ENCODE data around the gene IQCF6.
A peak's percentile ranks its signal among the peaks of the same experiment; 100 is the strongest.
"Not testable (repeated sequence)": the region's sequence is repeated elsewhere in the genome, so short reads cannot be mapped to it uniquely, and the experiment has no call there.

Gene IQCF6

GRCh38 chr3:51748327-51748726 is 30.7 kb downstream of the IQCF6 start:
- DNase-seq (ENCODE audit: low read depth in 1 of 2, low spot score in 1 of 2): no peak
- TF ChIP-seq, protein P1, sequence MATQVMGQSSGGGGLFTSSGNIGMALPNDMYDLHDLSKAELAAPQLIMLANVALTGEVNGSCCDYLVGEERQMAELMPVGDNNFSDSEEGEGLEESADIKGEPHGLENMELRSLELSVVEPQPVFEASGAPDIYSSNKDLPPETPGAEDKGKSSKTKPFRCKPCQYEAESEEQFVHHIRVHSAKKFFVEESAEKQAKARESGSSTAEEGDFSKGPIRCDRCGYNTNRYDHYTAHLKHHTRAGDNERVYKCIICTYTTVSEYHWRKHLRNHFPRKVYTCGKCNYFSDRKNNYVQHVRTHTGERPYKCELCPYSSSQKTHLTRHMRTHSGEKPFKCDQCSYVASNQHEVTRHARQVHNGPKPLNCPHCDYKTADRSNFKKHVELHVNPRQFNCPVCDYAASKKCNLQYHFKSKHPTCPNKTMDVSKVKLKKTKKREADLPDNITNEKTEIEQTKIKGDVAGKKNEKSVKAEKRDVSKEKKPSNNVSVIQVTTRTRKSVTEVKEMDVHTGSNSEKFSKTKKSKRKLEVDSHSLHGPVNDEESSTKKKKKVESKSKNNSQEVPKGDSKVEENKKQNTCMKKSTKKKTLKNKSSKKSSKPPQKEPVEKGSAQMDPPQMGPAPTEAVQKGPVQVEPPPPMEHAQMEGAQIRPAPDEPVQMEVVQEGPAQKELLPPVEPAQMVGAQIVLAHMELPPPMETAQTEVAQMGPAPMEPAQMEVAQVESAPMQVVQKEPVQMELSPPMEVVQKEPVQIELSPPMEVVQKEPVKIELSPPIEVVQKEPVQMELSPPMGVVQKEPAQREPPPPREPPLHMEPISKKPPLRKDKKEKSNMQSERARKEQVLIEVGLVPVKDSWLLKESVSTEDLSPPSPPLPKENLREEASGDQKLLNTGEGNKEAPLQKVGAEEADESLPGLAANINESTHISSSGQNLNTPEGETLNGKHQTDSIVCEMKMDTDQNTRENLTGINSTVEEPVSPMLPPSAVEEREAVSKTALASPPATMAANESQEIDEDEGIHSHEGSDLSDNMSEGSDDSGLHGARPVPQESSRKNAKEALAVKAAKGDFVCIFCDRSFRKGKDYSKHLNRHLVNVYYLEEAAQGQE (IDR thresholded peaks at IDR 0.05; ENCODE audit: insufficient replicate concordance, low read depth): no peak
- TF ChIP-seq POLR2AphosphoS5 (IDR thresholded peaks at IDR 0.05; ENCODE audit: low read depth) (no peak), SPI1 (IDR thresholded peaks at IDR 0.05; ENCODE audit: borderline replicate concordance, low read depth) (no peak), GABPA (IDR thresholded peaks at IDR 0.05; ENCODE audit: low read depth) (no peak)
- TF ChIP-seq, protein P2, sequence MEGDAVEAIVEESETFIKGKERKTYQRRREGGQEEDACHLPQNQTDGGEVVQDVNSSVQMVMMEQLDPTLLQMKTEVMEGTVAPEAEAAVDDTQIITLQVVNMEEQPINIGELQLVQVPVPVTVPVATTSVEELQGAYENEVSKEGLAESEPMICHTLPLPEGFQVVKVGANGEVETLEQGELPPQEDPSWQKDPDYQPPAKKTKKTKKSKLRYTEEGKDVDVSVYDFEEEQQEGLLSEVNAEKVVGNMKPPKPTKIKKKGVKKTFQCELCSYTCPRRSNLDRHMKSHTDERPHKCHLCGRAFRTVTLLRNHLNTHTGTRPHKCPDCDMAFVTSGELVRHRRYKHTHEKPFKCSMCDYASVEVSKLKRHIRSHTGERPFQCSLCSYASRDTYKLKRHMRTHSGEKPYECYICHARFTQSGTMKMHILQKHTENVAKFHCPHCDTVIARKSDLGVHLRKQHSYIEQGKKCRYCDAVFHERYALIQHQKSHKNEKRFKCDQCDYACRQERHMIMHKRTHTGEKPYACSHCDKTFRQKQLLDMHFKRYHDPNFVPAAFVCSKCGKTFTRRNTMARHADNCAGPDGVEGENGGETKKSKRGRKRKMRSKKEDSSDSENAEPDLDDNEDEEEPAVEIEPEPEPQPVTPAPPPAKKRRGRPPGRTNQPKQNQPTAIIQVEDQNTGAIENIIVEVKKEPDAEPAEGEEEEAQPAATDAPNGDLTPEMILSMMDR (IDR thresholded peaks at IDR 0.05; ENCODE audit: insufficient read depth, low read length): no peak

GRCh38 chr3:51747840-51748239 is 31.2 kb downstream of the IQCF6 start:
- no peak overlapping the region for H3K4me3 ChIP-seq (replicated peaks; ENCODE audit: insufficient read depth, low read length)
- DNase-seq (ENCODE audit: low read depth in 1 of 2, low spot score in 1 of 2): no peak
- no peaks in the 10 kb centered on the region for H3K27me3 ChIP-seq (ENCODE audit: insufficient read depth, poor library complexity, severe bottlenecking)
- no peak overlapping the region for H3K27ac ChIP-seq (replicated peaks)
- TF ChIP-seq, protein P2 (IDR thresholded peaks at IDR 0.05; ENCODE audit: insufficient read depth, low read length): no peak
- TF ChIP-seq, protein P1 (IDR thresholded peaks at IDR 0.05; ENCODE audit: insufficient replicate concordance, low read depth): no peak
- TF ChIP-seq GABPA (IDR thresholded peaks at IDR 0.05; ENCODE audit: low read depth): no peak
- no peak for TF ChIP-seq POLR2AphosphoS5 (IDR thresholded peaks at IDR 0.05; ENCODE audit: low read depth)
- TF ChIP-seq SPI1 (IDR thresholded peaks at IDR 0.05; ENCODE audit: borderline replicate concordance, low read depth): no peak

More at GRCh38 chr3:51748327-51748726, 30.7 kb downstream of the IQCF6 start:
- Histone ChIP-seq H3K4me3 (replicated peaks; ENCODE audit: insufficient read depth, low read length) (no peak overlapping the region), H3K27ac (replicated peaks) (no peak overlapping the region), H3K27me3 (ENCODE audit: insufficient read depth, poor library complexity, severe bottlenecking) (no peaks in the 10 kb centered on the region)

GRCh38 chr3:51742978-51743377 is 36.1 kb downstream of the IQCF6 start:
- H3K4me3 ChIP-seq (replicated peaks; ENCODE audit: insufficient read depth, low read length); H3K27me3 ChIP-seq (ENCODE audit: insufficient read depth, poor library complexity, severe bottlenecking): not testable (repeated sequence)
- peak overlapping the region; percentile 34 for H3K27ac ChIP-seq (replicated peaks)
- peak; percentile 68; the same call in 1 of the 2 replicates for TF ChIP-seq SPI1 (IDR thresholded peaks at IDR 0.05; ENCODE audit: borderline replicate concordance, low read depth)
- peak; percentile 28 to 86 for DNase-seq (ENCODE audit: low read depth in 1 of 2, low spot score in 1 of 2)

- H3K27me3 ChIP-seq (ENCODE audit: insufficient read depth, poor library complexity, severe bottlenecking); H3K27ac ChIP-seq (replicated peaks); DNase-seq (ENCODE audit: low read depth in 1 of 2, low spot score in 1 of 2); H3K4me3 ChIP-seq (replicated peaks; ENCODE audit: insufficient read depth, low read length): not testable (repeated sequence)
Measured at GRCh38 chr3:51742320-51742719, 36.7 kb downstream of the IQCF6 start.

DNA sequence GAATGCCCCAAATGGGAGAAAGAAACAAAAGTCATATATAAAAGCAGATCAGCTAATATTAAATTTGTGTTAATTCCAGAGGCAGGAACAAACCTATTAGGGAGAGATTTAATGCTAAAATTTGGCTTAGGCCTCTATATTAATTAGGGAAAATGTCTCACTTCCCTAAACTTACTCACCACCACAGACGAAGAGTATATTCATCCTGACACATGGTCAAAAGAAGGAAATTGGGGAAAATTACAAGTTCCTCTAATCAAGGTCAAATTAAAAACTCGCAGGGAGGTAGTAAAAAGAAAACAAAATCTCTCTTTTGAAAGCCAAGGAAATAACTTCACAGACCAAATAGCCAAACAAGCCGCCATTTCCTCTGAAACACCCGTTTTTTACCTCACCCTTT is 39.9 kb downstream of the IQCF6 start:
- Histone ChIP-seq H3K4me3 (replicated peaks; ENCODE audit: insufficient read depth, low read length) (no peak overlapping the region), H3K27ac (replicated peaks) (no peak overlapping the region), H3K27me3 (ENCODE audit: insufficient read depth, poor library complexity, severe bottlenecking) (no peaks in the 10 kb centered on the region)
- TF ChIP-seq, protein P2 (IDR thresholded peaks at IDR 0.05; ENCODE audit: insufficient read depth, low read length): no peak
- peak; percentile 61 for TF ChIP-seq SPI1 (IDR thresholded peaks at IDR 0.05; ENCODE audit: borderline replicate concordance, low read depth)
- DNase-seq (ENCODE audit: low read depth in 1 of 2, low spot score in 1 of 2): no peak

Data from HL-60 (cell line).